DOHH2 (cell line): ENCODE measurements around the gene RAX2.

Experiments
- H3F3A ChIP-seq: fragments of 200-600 bp; sonication (generic), shearing (Covaris generic); 2 replicates; pipeline ENCODE4 v1.6.0; 2016; ENCODE audit warnings: antibody characterized with exemption, mild to moderate bottlenecking; ENCODE audit not compliant: control insufficient read depth, insufficient read depth
- H3K27ac ChIP-seq: fragments of 200-600 bp; sonication (generic); 2 replicates; pipeline ENCODE4 v1.5.1; 2014; ENCODE audit warnings: low read depth, mild to moderate bottlenecking, low read length, moderate library complexity
- H3K27me3 ChIP-seq: fragments of 200-600 bp; sonication (generic); 2 replicates; pipeline ENCODE4 v1.6.1; 2014; ENCODE audit warnings: mild to moderate bottlenecking, low read length, mixed read lengths; ENCODE audit not compliant: control insufficient read depth
- H3K36me3 ChIP-seq: fragments of 200-600 bp; sonication (generic); 2 replicates; pipeline ENCODE4 v1.6.1; 2014; ENCODE audit warnings: mild to moderate bottlenecking, low read length, moderate library complexity, mixed read lengths; ENCODE audit not compliant: control insufficient read depth
- H3K4me1 ChIP-seq: fragments of 200-600 bp; sonication (generic); 2 replicates; pipeline ENCODE4 v1.6.1; 2014; ENCODE audit warnings: mild to moderate bottlenecking, low read length, mixed read lengths; ENCODE audit not compliant: control insufficient read depth
- H3K4me2 ChIP-seq: fragments of 200-600 bp; sonication (generic); 2 replicates; pipeline ENCODE4 v1.6.0; 2014; ENCODE audit warnings: mild to moderate bottlenecking, low read length, moderate library complexity
- H3K4me3 ChIP-seq: fragments of 200-600 bp; sonication (generic); 2 replicates; pipeline ENCODE4 v1.5.1; 2014; ENCODE audit warnings: mild to moderate bottlenecking, low read length, mixed read lengths
- H3K79me2 ChIP-seq: fragments of 200-600 bp; sonication (generic); 2 replicates; pipeline ENCODE4 v1.6.1; 2014; ENCODE audit warnings: mild to moderate bottlenecking, low read length, mixed read lengths; ENCODE audit not compliant: control insufficient read depth
- H3K9me2 ChIP-seq: fragments of 200-600 bp; sonication (generic); replicated peaks from 2 replicates; pipeline ENCODE4 v1.6.1; 2014; ENCODE audit warnings: mild to moderate bottlenecking, low read length, mixed read lengths; ENCODE audit not compliant: control insufficient read depth
- H3K9me3 ChIP-seq: fragments of 200-600 bp; sonication (generic); 2 replicates; pipeline ENCODE4 v1.6.1; 2014; ENCODE audit warnings: antibody characterized with exemption, low read length, mixed read lengths; ENCODE audit not compliant: control insufficient read depth, insufficient read depth
- H4K20me1 ChIP-seq: fragments of 200-600 bp; sonication (generic); 2 replicates; pipeline ENCODE4 v1.6.0; 2014; ENCODE audit warnings: low read depth, mild to moderate bottlenecking, antibody characterized with exemption, low read length, moderate library complexity; ENCODE audit not compliant: control insufficient read depth, insufficient read depth
- EZH2phosphoT487 ChIP-seq: fragments of 200-600 bp; sonication (generic); IDR thresholded peaks from 2 replicates; pipeline ENCODE4 v1.6.1; 2017; ENCODE audit warnings: borderline replicate concordance, mild to moderate bottlenecking, antibody characterized with exemption, low read length, moderate library complexity, mixed read lengths
- TF ChIP-seq, protein P1 (sequence below): fragments of 200-600 bp; sonication (generic); IDR thresholded peaks from one replicate; pipeline ENCODE4 v1.5.1; 2014; ENCODE audit warnings: antibody characterized with exemption, mild to moderate bottlenecking, low read depth, low read length; ENCODE audit not compliant: poor library complexity, severe bottlenecking

RAX2 gene

GRCh38 chr19:3814648-3815047, 42.6 kb upstream of the RAX2 start:
- Histone ChIP-seq H3K9me3 (no peaks in the 10 kb centered on the region), H3K4me3 (no peak overlapping the region), H3K4me2 (no peak overlapping the region), H3K27me3 (peaks cover 17% of the 10 kb centered on the region), H3K27ac (no peak overlapping the region), H3K79me2 (no peaks in the 10 kb centered on the region), H3K4me1 (peaks cover 31% of the 10 kb centered on the region), H3F3A (no peaks in the 10 kb centered on the region; the same call in 1 of the 2 replicates), H4K20me1 (no peaks in the 10 kb centered on the region), H3K9me2 (no peaks in the 10 kb centered on the region), H3K36me3 (no peaks in the 10 kb centered on the region)
- TF ChIP-seq, protein P1, sequence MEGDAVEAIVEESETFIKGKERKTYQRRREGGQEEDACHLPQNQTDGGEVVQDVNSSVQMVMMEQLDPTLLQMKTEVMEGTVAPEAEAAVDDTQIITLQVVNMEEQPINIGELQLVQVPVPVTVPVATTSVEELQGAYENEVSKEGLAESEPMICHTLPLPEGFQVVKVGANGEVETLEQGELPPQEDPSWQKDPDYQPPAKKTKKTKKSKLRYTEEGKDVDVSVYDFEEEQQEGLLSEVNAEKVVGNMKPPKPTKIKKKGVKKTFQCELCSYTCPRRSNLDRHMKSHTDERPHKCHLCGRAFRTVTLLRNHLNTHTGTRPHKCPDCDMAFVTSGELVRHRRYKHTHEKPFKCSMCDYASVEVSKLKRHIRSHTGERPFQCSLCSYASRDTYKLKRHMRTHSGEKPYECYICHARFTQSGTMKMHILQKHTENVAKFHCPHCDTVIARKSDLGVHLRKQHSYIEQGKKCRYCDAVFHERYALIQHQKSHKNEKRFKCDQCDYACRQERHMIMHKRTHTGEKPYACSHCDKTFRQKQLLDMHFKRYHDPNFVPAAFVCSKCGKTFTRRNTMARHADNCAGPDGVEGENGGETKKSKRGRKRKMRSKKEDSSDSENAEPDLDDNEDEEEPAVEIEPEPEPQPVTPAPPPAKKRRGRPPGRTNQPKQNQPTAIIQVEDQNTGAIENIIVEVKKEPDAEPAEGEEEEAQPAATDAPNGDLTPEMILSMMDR, result no peak
- TF ChIP-seq EZH2phosphoT487, result no peak

DNA sequence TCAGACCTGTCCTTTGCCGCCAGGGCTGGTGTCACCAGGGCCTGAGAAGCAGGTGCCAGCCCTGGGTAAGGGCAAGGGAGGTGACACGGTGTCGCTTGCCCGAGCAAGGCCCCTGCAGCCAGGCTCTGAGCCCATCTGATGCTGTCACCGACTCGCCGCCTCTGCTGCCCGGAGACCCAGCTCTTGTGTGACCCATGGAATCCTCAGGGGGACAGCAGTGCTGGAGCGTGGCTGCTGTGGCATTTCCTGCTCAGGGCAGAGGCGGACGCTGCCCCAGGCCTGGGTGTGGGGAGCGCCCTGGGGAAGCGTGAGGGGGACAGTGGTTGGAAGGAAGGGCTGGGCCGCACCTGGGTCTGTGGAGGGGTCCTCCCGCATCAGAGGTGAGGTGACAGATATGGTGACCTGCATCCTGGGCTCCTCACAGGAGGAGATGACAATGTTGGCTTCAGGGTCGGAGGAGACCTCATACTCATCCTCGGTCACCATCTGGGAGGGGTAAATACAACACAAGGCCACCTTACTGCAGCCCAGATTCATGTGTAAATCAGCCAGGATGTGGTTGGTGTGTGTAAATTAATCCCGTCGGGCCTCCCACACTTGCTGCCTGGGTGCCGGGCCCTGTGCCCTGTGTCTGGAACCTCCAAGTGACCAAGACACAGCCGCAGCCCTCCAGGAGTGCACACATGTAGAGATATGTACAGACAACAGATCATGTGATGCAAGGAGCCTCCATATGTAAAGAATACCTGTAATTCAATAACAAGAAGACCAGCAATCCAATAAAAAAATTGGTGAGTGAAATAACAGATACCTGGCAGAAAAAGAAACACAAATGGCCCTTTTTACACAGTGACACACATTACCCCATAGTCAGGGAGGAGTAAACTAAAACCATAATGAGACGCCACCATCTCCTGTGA, 41.7 kb upstream of the RAX2 start:
- no peak overlapping the region for H3K27ac ChIP-seq
- H3K4me3 ChIP-seq, result no peak overlapping the region
- no peak overlapping the region for H3K4me2 ChIP-seq

GRCh38 chr19:3810708-3811355, 38.8 kb upstream of the RAX2 start:
- TF ChIP-seq, protein P1, result no peak
- Histone ChIP-seq H3K4me1 (peaks cover 31% of the 10 kb centered on the region), H3K4me2 (peak overlapping the region; percentile 46), H3K9me2 (no peaks in the 10 kb centered on the region), H3K27ac (no peak overlapping the region), H4K20me1 (no peaks in the 10 kb centered on the region), H3K9me3 (peaks cover 4% of the 10 kb centered on the region; the same call in 1 of the 2 replicates), H3K79me2 (no peaks in the 10 kb centered on the region), H3F3A (no peaks in the 10 kb centered on the region; the same call in 1 of the 2 replicates), H3K4me3 (no peak overlapping the region), H3K36me3 (no peaks in the 10 kb centered on the region), H3K27me3 (peaks cover 15% of the 10 kb centered on the region)

More for the DNA sequence above, 41.7 kb upstream of the RAX2 start:
- H3K79me2 ChIP-seq, result no peaks in the 10 kb centered on the region
- H3K27me3 ChIP-seq, result peaks cover 17% of the 10 kb centered on the region
- no peaks in the 10 kb centered on the region; the same call in 1 of the 2 replicates for H3F3A ChIP-seq
- H3K9me2 ChIP-seq, result no peaks in the 10 kb centered on the region
- no peaks in the 10 kb centered on the region for H3K36me3 ChIP-seq
- TF ChIP-seq, protein P1, result no peak
- TF ChIP-seq EZH2phosphoT487, result no peak
- no peaks in the 10 kb centered on the region for H3K9me3 ChIP-seq
- peaks cover 31% of the 10 kb centered on the region for H3K4me1 ChIP-seq
- no peaks in the 10 kb centered on the region for H4K20me1 ChIP-seq
